HepG2 (cell line): Measurements from ENCODE around the gene TMEM143.

Source experiments
- CTCF ChIP-seq: sonication (generic); formaldehyde crosslinking; IDR thresholded peaks from 2 replicates; pipeline ENCODE4 v1.5.0; 2020; ENCODE audit warnings: mild to moderate bottlenecking, missing genetic modification reagents, moderate library complexity
- HDAC2 ChIP-seq: sonication (generic); formaldehyde crosslinking; IDR thresholded peaks from 2 replicates; pipeline ENCODE4 v1.4.0; 2020; ENCODE audit warnings: missing genetic modification reagents

DNA sequence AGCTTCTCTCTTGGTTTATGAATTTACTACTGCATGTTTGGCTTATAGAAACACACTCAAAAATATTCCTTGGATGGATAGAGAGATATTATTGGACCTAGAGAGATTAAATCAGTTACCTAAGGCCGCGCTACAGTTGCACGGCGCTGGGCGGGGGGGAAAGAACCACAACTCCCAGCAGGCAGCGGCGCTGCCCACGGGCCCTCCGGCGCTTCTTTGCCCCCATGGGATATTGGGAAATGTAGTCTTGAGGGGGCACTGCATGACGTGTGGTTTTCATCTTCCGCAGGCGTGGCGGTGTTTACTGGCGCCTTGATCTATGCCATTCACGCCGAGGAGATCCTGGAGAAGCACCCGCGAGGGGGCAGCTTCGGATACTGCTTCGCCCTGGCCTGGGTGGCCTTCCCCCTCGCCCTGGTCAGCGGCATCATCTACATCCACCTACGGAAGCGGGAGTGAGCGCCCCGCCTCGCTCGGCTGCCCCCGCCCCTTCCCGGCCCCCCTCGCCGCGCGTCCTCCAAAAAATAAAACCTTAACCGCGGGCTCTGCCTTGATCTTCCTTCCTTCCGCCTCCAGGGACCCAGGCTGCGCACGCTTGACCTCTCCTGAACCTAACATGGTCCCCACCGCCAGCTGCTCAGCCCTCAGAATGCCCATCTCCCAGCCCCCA, 33.6 kb downstream of the TMEM143 start:
- TF ChIP-seq CTCF (CRISPR knock-in tag) (no peak), HDAC2 (CRISPR knock-in tag) (no peak)
